T-helper 22 cell (primary cell): ENCODE data around the gene RENBP.

ENCODE experiments used
- DNase-seq: peaks from one replicate; pipeline ENCODE4 v3.0.0-alpha.2; 2020; ENCODE audit warnings: low read depth

The RENBP gene

DNA sequence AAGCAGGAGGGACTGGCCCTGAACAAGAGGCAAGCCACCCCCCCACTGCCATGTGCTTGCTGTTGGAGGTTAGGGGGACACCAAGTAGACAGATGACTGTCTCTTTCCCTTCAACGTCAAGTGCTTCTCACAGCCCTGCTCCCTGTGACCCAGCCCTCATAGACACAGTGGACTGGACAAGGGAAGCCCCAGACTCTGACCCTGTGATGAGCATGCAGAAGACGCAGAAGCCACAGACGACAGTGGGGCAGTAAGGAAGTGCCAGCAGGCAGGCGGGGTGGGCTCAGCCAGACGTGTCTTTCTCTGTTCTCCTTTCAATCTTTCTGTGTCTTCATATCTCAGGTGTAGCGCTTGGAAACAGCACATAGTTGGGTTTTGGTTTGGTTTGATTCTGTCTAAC, 56.1 kb downstream of the RENBP start:
- DNase-seq, result no peak

GRCh38 chrX:153887385-153887784, 57.1 kb downstream of the RENBP start:
- DNase-seq, result no peak

- no peak for DNase-seq
These were observed 57.5 kb downstream of the RENBP start for GRCh38 chrX:153886915-153887314.

DNA sequence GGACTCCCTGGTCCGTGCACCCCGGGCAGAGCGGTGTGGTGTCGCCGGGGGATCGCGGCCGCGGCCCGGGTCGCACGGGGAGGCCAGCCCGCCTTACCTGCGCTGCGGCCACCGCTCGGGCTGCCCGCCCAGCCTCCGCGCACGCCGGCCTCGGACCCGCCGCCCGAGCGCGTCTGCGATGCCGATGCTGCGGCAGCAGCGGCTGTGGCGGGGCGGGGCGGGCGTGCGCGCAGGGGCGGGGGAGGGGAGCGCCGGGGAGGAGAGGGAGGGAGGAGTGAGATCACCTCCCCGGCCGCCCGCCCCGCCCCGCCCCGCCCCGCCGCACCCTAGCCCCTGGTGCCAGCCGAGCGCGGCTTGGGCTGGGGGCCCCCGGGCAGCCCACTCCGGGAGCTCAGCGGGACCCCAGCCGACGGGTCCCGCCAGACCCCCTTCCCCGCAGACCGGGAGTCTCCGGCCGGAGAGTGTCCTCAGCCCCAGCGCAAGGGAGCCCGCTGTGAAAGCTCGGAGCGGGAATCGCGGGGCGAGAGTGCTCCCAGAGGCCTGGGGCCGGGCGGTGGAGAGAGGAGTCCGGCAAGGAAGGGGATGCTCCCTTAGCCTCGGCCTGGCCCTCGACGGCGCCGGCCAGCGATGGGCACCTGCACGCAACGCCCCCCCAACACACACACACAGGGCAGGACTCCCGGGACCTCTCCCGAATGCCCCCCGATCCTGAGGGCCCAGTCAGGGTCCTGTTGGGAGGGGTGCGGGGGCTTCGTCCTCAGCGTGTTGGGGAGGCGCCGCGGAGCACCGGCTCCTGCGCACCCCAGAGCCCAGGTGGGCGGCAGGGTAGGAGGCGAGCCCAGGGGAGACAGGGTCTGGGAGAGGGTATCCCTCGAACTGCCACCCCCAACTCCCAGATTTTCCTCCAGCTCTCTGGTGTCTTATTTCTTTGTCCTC, 58.2 kb downstream of the RENBP start, which contains the start of gene L1CAM:
Gene L1CAM (minus strand): TSS at position 206 of the 936 bp plus-strand sequence. CDS start 10,337 bp downstream, outside the sequence.
- DNase-seq, result no peak
